NT2/D1 (cell line): Measurements from ENCODE around the gene AXL.

ENCODE experiments used
- YY1 ChIP-seq: IDR thresholded peaks from 2 replicates; pipeline ENCODE4 v1.6.1; 2011; ENCODE audit not compliant: insufficient read length, insufficient read depth
- ZNF274 ChIP-seq: IDR thresholded peaks from 2 replicates; pipeline ENCODE4 v1.6.1; 2011; ENCODE audit warnings: mild to moderate bottlenecking, low read depth, low read length

GRCh38 chr19:41195675-41196497 lies 23.1 kb upstream of the AXL start:
- no peak for TF ChIP-seq YY1
- no peak for TF ChIP-seq ZNF274
